ENCODE measurements around the gene IL11.

GRCh38 chr19:55344444-55344843 lies 25.8 kb downstream of the IL11 start:
- TF ChIP-seq, protein P1, sequence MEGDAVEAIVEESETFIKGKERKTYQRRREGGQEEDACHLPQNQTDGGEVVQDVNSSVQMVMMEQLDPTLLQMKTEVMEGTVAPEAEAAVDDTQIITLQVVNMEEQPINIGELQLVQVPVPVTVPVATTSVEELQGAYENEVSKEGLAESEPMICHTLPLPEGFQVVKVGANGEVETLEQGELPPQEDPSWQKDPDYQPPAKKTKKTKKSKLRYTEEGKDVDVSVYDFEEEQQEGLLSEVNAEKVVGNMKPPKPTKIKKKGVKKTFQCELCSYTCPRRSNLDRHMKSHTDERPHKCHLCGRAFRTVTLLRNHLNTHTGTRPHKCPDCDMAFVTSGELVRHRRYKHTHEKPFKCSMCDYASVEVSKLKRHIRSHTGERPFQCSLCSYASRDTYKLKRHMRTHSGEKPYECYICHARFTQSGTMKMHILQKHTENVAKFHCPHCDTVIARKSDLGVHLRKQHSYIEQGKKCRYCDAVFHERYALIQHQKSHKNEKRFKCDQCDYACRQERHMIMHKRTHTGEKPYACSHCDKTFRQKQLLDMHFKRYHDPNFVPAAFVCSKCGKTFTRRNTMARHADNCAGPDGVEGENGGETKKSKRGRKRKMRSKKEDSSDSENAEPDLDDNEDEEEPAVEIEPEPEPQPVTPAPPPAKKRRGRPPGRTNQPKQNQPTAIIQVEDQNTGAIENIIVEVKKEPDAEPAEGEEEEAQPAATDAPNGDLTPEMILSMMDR (IDR thresholded peaks at IDR 0.05), result no peak
- no peak for TF ChIP-seq POLR2A (IDR thresholded peaks at IDR 0.05)
- no peak for TF ChIP-seq EP300 (IDR thresholded peaks at IDR 0.05)

Data from stomach (tissue), 4 donors.